Right atrium auricular region (tissue), 2 donors: ENCODE measurements around the gene NPIPA5. TPM values are rescaled to one million over a fixed set of nuclear protein-coding genes. Genes with fewer than 3 reads are reported as not detected.
"Not testable (repeated sequence)": the region's sequence is repeated elsewhere in the genome, so short reads cannot be mapped to it uniquely, and the experiment has no call there.

Experiments
- DNase-seq: peaks from one replicate; pipeline ENCODE4 v3.0.0-alpha.2; 2019; ENCODE audit warnings: low spot score
- H3K27ac ChIP-seq, 2 donors: fragments of 200-600 bp; sonication (generic); 1 replicate in 1 of 2; 2 replicates in 1 of 2; pipeline ENCODE4 v1.5.1; 2016 to 2019
- H3K27me3 ChIP-seq, 2 donors: fragments of 200-600 bp; sonication (generic); one replicate each; pipeline versions ENCODE4 v1.5.1 to v1.6.0; 2017 to 2019
- H3K36me3 ChIP-seq: fragments of 200-600 bp; sonication (generic); one replicate; pipeline ENCODE4 v1.5.1; 2016
- H3K4me1 ChIP-seq, 2 donors: fragments of 200-600 bp; sonication (generic); one replicate each; pipeline versions ENCODE4 v1.5.1 to v1.6.0; 2017 to 2019
- H3K4me3 ChIP-seq, 2 donors: fragments of 200-600 bp; sonication (generic); 1 replicate in 1 of 2; 2 replicates in 1 of 2; pipeline ENCODE4 v1.5.1; 2017 to 2019; ENCODE audit warnings: mild to moderate bottlenecking in 1 of 2, moderate library complexity in 1 of 2
- H3K9me3 ChIP-seq, 2 donors: fragments of 200-600 bp; sonication (generic); one replicate each; pipeline ENCODE4 v1.5.1; 2019
- CTCF ChIP-seq, 2 donors: fragments of 200-600 bp; sonication (generic); IDR thresholded peaks; one replicate each; pipeline ENCODE4 v1.5.1; 2019; ENCODE audit warnings: antibody characterized with exemption in 2 of 2
- total RNA-seq, 2 donors: library from RNA; depleted of rRNA; stranded (reverse); fragments of >200 nt; gene quantifications; one replicate each; pipeline ENCODE4 v1.1.0, GENCODE V29; 2016

Gene NPIPA5
- 1 to 10 TPM; 3.8 to 9.1 TPM for total RNA-seq

- not testable (repeated sequence) for H3K36me3 ChIP-seq, H3K4me3 ChIP-seq, DNase-seq, H3K27ac ChIP-seq, H3K9me3 ChIP-seq, H3K27me3 ChIP-seq, H3K4me1 ChIP-seq
Observed at GRCh38 chr16:15378194-15378593, at the start of gene NPIPA5. TSS of gene NPIPA5 (minus strand) at chr16:15378294. CDS start at chr16:15378294, 0 bp downstream.

GRCh38 chr16:15427648-15428239, 49.6 kb upstream of the NPIPA5 start:
- no peaks in the 10 kb centered on the region for H3K36me3 ChIP-seq
- no peaks in the 10 kb centered on the region for H3K27me3 ChIP-seq
- peaks cover 0 to 5% of the 10 kb centered on the region in 2 donors for H3K4me1 ChIP-seq
- peak; percentile 61 to 70 for TF ChIP-seq CTCF (IDR thresholded peaks at IDR 0.05)
- H3K4me3 ChIP-seq, result peak overlapping the region in 1 of 2 donors; percentile 22
- no peaks in the 10 kb centered on the region for H3K9me3 ChIP-seq
- DNase-seq, result peak; percentile 82
- peak overlapping the region; percentile 11 to 51 for H3K27ac ChIP-seq

GRCh38 chr16:15426796-15427195, 48.7 kb upstream of the NPIPA5 start:
- no peak overlapping the region for H3K27ac ChIP-seq
- no peaks in the 10 kb centered on the region for H3K9me3 ChIP-seq
- no peak for TF ChIP-seq CTCF (IDR thresholded peaks at IDR 0.05)
- no peaks in the 10 kb centered on the region for H3K27me3 ChIP-seq
- peaks cover 0 to 5% of the 10 kb centered on the region in 2 donors for H3K4me1 ChIP-seq
- H3K4me3 ChIP-seq, result no peak overlapping the region
- DNase-seq, result no peak
- H3K36me3 ChIP-seq, result no peaks in the 10 kb centered on the region

GRCh38 chr16:15425861-15426260, 47.8 kb upstream of the NPIPA5 start:
- no peak for DNase-seq
- H3K27ac ChIP-seq, result no peak overlapping the region
- no peaks in the 10 kb centered on the region for H3K27me3 ChIP-seq
- TF ChIP-seq CTCF (IDR thresholded peaks at IDR 0.05), result no peak
- H3K4me3 ChIP-seq, result no peak overlapping the region
- no peaks in the 10 kb centered on the region for H3K36me3 ChIP-seq
- H3K9me3 ChIP-seq, result no peaks in the 10 kb centered on the region
- H3K4me1 ChIP-seq, result peaks cover 0 to 5% of the 10 kb centered on the region in 2 donors

- DNase-seq, result no peak
- Histone ChIP-seq H3K27me3 (no peaks in the 10 kb centered on the region), H3K36me3 (no peaks in the 10 kb centered on the region), H3K4me1 (no peaks in the 10 kb centered on the region), H3K9me3 (no peaks in the 10 kb centered on the region), H3K4me3 (no peak overlapping the region), H3K27ac (no peak overlapping the region)
- no peak for TF ChIP-seq CTCF (IDR thresholded peaks at IDR 0.05)
Observed at GRCh38 chr16:15422222-15422621, 44.1 kb upstream of the NPIPA5 start.

- H3K4me3 ChIP-seq, H3K9me3 ChIP-seq, H3K36me3 ChIP-seq, H3K27ac ChIP-seq, DNase-seq, H3K4me1 ChIP-seq, H3K27me3 ChIP-seq: not testable (repeated sequence)
Observed at GRCh38 chr16:15421696-15422095, 43.6 kb upstream of the NPIPA5 start.

GRCh38 chr16:15418206-15418605, 40.1 kb upstream of the NPIPA5 start:
- TF ChIP-seq CTCF (IDR thresholded peaks at IDR 0.05), result no peak
- Histone ChIP-seq H3K27me3 (no peaks in the 10 kb centered on the region), H3K4me3 (no peak overlapping the region), H3K27ac (no peak overlapping the region), H3K4me1 (no peaks in the 10 kb centered on the region), H3K9me3 (no peaks in the 10 kb centered on the region), H3K36me3 (no peaks in the 10 kb centered on the region)
- DNase-seq, result no peak
